ENCODE measurements around the gene JARID2. TPM values are rescaled to one million over a fixed set of nuclear protein-coding genes. Genes with fewer than 3 reads are reported as not detected.

Gene JARID2
- total RNA-seq, 1 donor from 2014 or later, result 12.5 TPM

- no peaks in the 10 kb centered on the region for H3K9me3 Mint-ChIP-seq (ENCODE audit: unreplicated experiment)
- DNase-seq (ENCODE audit: extremely low spot score, unreplicated experiment), result no peak
- H3K4me3 Mint-ChIP-seq (ENCODE audit: unreplicated experiment), result no peak overlapping the region
- H3K27me3 Mint-ChIP-seq (ENCODE audit: unreplicated experiment), result no peaks in the 10 kb centered on the region
- H3K27ac Mint-ChIP-seq (ENCODE audit: unreplicated experiment), result peak overlapping the region; percentile 23
- H3K36me3 Mint-ChIP-seq (ENCODE audit: unreplicated experiment), result no peaks in the 10 kb centered on the region
- TF ChIP-seq, protein P1, sequence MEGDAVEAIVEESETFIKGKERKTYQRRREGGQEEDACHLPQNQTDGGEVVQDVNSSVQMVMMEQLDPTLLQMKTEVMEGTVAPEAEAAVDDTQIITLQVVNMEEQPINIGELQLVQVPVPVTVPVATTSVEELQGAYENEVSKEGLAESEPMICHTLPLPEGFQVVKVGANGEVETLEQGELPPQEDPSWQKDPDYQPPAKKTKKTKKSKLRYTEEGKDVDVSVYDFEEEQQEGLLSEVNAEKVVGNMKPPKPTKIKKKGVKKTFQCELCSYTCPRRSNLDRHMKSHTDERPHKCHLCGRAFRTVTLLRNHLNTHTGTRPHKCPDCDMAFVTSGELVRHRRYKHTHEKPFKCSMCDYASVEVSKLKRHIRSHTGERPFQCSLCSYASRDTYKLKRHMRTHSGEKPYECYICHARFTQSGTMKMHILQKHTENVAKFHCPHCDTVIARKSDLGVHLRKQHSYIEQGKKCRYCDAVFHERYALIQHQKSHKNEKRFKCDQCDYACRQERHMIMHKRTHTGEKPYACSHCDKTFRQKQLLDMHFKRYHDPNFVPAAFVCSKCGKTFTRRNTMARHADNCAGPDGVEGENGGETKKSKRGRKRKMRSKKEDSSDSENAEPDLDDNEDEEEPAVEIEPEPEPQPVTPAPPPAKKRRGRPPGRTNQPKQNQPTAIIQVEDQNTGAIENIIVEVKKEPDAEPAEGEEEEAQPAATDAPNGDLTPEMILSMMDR (IDR thresholded peaks at IDR 0.05), result no peak
- peaks cover 65% of the 10 kb centered on the region for H3K4me1 Mint-ChIP-seq (ENCODE audit: unreplicated experiment)
These were observed 9.6 kb downstream of the JARID2 start for GRCh38 chr6:15255481-15255880.

DNA sequence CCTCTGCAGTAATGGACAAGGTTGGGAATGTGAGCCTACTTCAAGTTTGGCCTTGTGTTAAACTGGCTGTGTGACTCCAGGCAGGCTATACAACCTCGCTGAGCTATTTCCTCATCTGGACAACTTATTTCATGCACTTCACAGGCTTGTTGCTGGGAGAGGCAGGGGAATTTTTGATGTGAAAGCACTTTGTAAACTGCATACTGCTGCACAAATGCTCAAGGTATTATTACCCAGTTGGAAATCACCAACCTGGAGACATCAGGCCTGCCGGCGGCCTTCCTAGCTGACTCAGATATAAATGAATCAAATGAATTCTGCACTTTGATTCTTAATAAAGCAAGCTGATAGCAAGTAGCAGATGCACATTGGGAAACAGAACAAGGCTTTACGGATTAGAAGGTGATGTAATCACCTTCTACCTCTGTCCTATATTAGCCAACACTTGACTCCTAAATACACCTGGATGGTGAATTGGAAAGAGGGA is 10.1 kb downstream of the JARID2 start:
- TF ChIP-seq, protein P1 (IDR thresholded peaks at IDR 0.05), result no peak
- Mint-ChIP-seq H3K9me3 (ENCODE audit: unreplicated experiment) (no peaks in the 10 kb centered on the region), H3K4me1 (ENCODE audit: unreplicated experiment) (peaks cover 70% of the 10 kb centered on the region), H3K27ac (ENCODE audit: unreplicated experiment) (no peak overlapping the region), H3K36me3 (ENCODE audit: unreplicated experiment) (no peaks in the 10 kb centered on the region), H3K27me3 (ENCODE audit: unreplicated experiment) (no peaks in the 10 kb centered on the region), H3K4me3 (ENCODE audit: unreplicated experiment) (no peak overlapping the region)
- no peak for DNase-seq (ENCODE audit: extremely low spot score, unreplicated experiment)

DNA sequence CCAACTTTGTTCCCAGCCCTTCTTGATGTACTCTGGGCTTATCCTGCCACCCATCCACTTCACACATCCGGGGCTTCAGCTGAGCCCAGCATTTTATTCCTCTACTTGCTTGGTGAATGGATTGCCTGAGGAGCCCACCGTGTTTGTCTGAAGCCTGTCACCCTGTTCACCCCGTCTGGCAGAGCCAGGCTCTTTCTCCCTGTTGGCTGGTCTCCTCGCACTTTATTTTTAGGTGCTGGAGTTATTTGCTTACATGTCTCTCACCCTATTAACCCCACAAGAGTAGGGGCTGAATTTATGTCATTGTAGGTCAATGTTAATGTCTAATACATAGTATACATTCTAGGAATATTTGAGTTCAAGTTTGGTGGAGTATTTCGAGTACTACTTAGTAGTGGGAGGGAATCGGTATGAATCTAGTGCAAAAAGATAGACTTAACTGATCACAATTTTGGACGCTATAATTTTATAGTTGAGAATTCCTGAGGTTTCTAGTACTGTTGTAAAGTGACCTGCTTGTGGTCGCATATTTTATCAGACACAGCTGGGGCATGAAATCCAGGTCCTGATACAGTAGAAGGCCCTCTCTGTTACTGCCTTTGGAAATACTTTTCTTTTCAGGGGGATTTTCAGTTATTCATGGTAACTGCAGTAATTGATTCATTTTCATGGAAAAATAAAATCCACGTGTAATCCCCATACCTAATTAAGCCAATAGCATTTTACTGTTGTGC is 10.8 kb downstream of the JARID2 start:
- peak overlapping the region; percentile 15 for H3K27ac Mint-ChIP-seq (ENCODE audit: unreplicated experiment)
- no peaks in the 10 kb centered on the region for H3K9me3 Mint-ChIP-seq (ENCODE audit: unreplicated experiment)
- H3K36me3 Mint-ChIP-seq (ENCODE audit: unreplicated experiment), result no peaks in the 10 kb centered on the region
- no peak for DNase-seq (ENCODE audit: extremely low spot score, unreplicated experiment)
- TF ChIP-seq, protein P1 (IDR thresholded peaks at IDR 0.05), result no peak
- H3K4me1 Mint-ChIP-seq (ENCODE audit: unreplicated experiment), result peaks cover 73% of the 10 kb centered on the region
- no peaks in the 10 kb centered on the region for H3K27me3 Mint-ChIP-seq (ENCODE audit: unreplicated experiment)
- H3K4me3 Mint-ChIP-seq (ENCODE audit: unreplicated experiment), result no peak overlapping the region

- DNase-seq (ENCODE audit: extremely low spot score, unreplicated experiment), result no peak
- Mint-ChIP-seq H3K9me3 (ENCODE audit: unreplicated experiment) (no peaks in the 10 kb centered on the region), H3K4me1 (ENCODE audit: unreplicated experiment) (peaks cover 78% of the 10 kb centered on the region), H3K36me3 (ENCODE audit: unreplicated experiment) (no peaks in the 10 kb centered on the region), H3K27me3 (ENCODE audit: unreplicated experiment) (no peaks in the 10 kb centered on the region), H3K4me3 (ENCODE audit: unreplicated experiment) (no peak overlapping the region), H3K27ac (ENCODE audit: unreplicated experiment) (no peak overlapping the region)
- TF ChIP-seq, protein P1 (IDR thresholded peaks at IDR 0.05), result no peak
These were observed 11.7 kb downstream of the JARID2 start for GRCh38 chr6:15257357-15258132.

DNA sequence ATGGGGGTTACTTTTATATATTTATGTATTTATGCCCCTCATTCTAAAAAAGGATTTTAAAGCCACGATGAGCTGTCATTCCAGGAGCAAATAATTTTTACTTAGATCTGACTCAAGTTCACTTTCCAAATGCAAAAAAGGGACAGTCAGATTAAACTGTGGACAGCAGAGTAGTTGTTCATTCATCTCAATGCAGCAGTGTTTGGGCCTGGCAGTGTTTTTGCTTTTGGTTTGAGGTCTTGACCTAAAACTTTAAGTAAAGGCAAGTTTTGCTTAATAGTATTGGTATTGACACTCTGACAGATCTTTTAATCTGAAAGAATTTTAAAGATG is 13.9 kb downstream of the JARID2 start:
- H3K4me3 Mint-ChIP-seq (ENCODE audit: unreplicated experiment), result peak overlapping the region; percentile 19
- TF ChIP-seq, protein P1 (IDR thresholded peaks at IDR 0.05), result no peak
- DNase-seq (ENCODE audit: extremely low spot score, unreplicated experiment), result no peak
- no peaks in the 10 kb centered on the region for H3K9me3 Mint-ChIP-seq (ENCODE audit: unreplicated experiment)
- H3K4me1 Mint-ChIP-seq (ENCODE audit: unreplicated experiment), result peaks cover 78% of the 10 kb centered on the region
- no peaks in the 10 kb centered on the region for H3K27me3 Mint-ChIP-seq (ENCODE audit: unreplicated experiment)
- H3K36me3 Mint-ChIP-seq (ENCODE audit: unreplicated experiment), result no peaks in the 10 kb centered on the region
- peak overlapping the region; percentile 82 for H3K27ac Mint-ChIP-seq (ENCODE audit: unreplicated experiment)

Data from osteocyte (in vitro differentiated cells).